Small intestine (tissue), 16 donors: ENCODE results near the gene NKX2-8. TPM values are rescaled to one million over a fixed set of nuclear protein-coding genes. Genes with fewer than 3 reads are reported as not detected.
A peak's percentile ranks its signal among the peaks of the same experiment; 100 is the strongest.

Experiments
- DNase-seq, 2 donors: peaks; one replicate each; pipeline versions ENCODE4 v3.0.0 to v3.0.0-alpha.2; 2013
- FAIRE-seq: peaks from 2 replicates; lab custom pipeline; 2012; peaks lifted over from hg19 to GRCh38; lab: Jason Lieb, UNC
- H3K27ac ChIP-seq, 3 donors: one replicate each; pipeline ENCODE4 v1.5.1; 2013; ENCODE audit warnings: low read length in 2 of 3, mild to moderate bottlenecking in 2 of 3, control low read depth in 1 of 3, inconsistent platforms in 1 of 3, low read depth in 1 of 3, moderate library complexity in 1 of 3
- H3K27me3 ChIP-seq, 3 donors: one replicate each; pipeline ENCODE4 v1.6.1; 2013; ENCODE audit warnings: low read length in 3 of 3, inconsistent platforms in 1 of 3; ENCODE audit not compliant: control insufficient read depth in 3 of 3, insufficient read depth in 3 of 3
- H3K36me3 ChIP-seq, 3 donors: one replicate each; pipeline ENCODE4 v1.6.1; 2013; ENCODE audit warnings: low read length in 3 of 3, inconsistent platforms in 1 of 3, low read depth in 1 of 3, mild to moderate bottlenecking in 1 of 3, moderate library complexity in 1 of 3; ENCODE audit not compliant: control insufficient read depth in 3 of 3, insufficient read depth in 2 of 3
- H3K4me1 ChIP-seq, 3 donors: one replicate each; pipeline ENCODE4 v1.6.1; 2013; ENCODE audit warnings: low read length in 2 of 3, inconsistent platforms in 1 of 3, low read depth in 1 of 3, mild to moderate bottlenecking in 1 of 3, moderate library complexity in 1 of 3; ENCODE audit not compliant: control insufficient read depth in 3 of 3, insufficient read depth in 2 of 3
- H3K4me3 ChIP-seq, 3 donors: one replicate each; pipeline ENCODE4 v1.5.1; 2013; ENCODE audit warnings: low read length in 3 of 3, control low read depth in 1 of 3, inconsistent platforms in 1 of 3, low read depth in 1 of 3, mild to moderate bottlenecking in 1 of 3, moderate library complexity in 1 of 3
- H3K9me3 ChIP-seq, 2 donors: one replicate each; pipeline ENCODE4 v1.6.1; 2013; ENCODE audit warnings: low read depth in 1 of 2, low read length in 1 of 2; ENCODE audit not compliant: control insufficient read depth in 2 of 2, insufficient read depth in 1 of 2
- WGBS, 3 donors: extraction: QIAGEN DNeasy Blood & Tissue Kit; methylation state at CpG; one replicate each; pipeline ENCODE4 v1.1.7; 2013; 5-methylcytosine and 5-hydroxymethylcytosine counted together
- long read RNA-seq, 10 donors: transcript quantifications; one replicate each; lab custom pipeline, GENCODE V29; 2026
- polyA plus RNA-seq, 4 donors: library from polyadenylated mRNA; stranded (reverse) in 3 of 4; unstranded in 1 of 4; fragments of 200-250 nt in 3 of 4; fragments of 120-200 nt in 1 of 4; gene quantifications; one replicate each; pipeline versions ENCODE4 v1.2.1 to v1.2.3, GENCODE V29; 2013
- donor health status: healthy with polysubstance abuse.
- donor health status: control.
- donor health status: control.
- donor health status: Bipolar disorder and iron deficiency.
- donor health status: healthy.

Gene NKX2-8
- not detected for polyA plus RNA-seq
- long read RNA-seq, donor 1: 0 reads
- long read RNA-seq, donor 2: 0 reads
- long read RNA-seq, donor 3: 0 reads
- long read RNA-seq, donor 4: 0 reads
- long read RNA-seq, donor 5: 0 reads
- long read RNA-seq, donor 6: 0 reads
- long read RNA-seq, donor 7: 0 reads
- long read RNA-seq, donor 8: 0 reads
- long read RNA-seq, donor 9: 0 reads
- long read RNA-seq, donor 10: 0 reads

DNA sequence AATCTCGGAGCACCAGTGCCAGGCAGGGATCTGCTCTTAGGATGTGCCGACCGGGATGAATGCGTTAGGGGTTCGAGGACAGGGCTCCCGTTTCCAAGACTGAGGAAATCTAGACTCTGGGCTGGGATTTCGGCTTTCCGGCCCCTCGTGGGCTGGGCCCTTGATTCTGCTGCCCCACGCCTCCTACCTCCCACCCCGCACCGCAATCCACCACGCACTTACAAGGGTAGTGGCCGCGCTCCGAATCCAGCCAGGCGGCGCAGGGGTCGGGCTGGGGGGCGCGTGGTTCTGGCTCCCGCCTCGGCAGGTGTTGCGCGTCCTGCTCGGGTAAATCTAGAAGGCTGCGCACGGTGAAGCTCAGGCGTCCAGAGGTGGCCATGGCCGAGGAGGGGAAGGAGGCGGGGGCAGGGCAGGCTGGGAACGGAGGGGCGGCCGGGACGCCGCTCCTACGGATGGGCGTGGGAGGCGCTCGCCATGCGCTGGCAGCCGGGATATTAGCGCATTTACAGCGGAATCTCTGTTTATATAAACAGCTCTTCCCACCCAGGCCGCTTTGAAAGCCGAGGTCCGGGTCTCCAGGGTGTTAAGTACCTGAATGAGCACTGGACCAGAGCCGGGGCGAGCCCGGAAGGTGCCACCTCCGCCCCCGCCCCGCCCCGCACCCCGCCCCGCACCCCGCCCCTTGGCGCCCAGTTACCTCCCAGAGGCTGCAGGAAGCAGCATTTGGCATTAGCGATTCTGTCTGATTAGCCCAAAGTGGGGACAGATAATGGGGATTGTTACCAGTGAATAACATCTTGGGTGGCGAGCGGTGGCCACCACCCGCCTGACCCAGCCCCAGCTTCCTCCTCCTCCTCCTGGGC lies at the start of gene NKX2-8:
NKX2-8 (minus strand) TSS at position 604 of the 863 bp plus-strand sequence; CDS start at position 379, 225 bp downstream.
- H3K27me3 ChIP-seq: peaks cover 27 to 87% (median 52%) of the 10 kb centered on the region in 3 donors
- FAIRE-seq (no peak), DNase-seq (no peak)
- H3K27ac ChIP-seq: no peak within 1 kb of the TSS
- peaks cover 0 to 3% of the 10 kb centered on the region in 2 donors for H3K9me3 ChIP-seq
- no peaks in the 10 kb centered on the region for H3K36me3 ChIP-seq
- peaks cover 0 to 5% (median 0%) of the 10 kb centered on the region in 3 donors for H3K4me1 ChIP-seq
- H3K4me3 ChIP-seq: peak within 1 kb of the TSS in 1 of 3 donors; percentile 34
- WGBS, 3 donors: 3 to 11% (median 4%) methylated on average over 56 to 62 of the region's 62 CpGs

DNA sequence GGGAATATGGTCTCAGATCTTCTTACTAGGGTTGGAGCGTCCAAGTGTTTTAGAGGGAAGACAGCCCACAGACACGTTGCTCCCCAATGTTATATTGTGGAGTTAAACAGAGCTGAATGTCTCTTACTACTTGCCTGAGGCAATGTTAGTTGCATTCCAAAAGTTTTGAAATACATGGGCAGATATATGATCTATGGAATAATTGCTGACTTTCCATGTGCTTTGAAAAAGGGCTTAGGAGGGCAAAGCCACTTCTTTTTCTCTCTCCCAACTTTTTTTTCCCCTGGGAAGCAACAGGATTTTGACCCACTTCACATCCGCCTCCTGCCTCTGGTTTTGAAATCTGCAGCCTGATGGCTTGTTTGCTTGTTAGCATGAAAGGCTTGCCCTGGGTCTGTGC lies 45.6 kb upstream of the NKX2-8 start:
- Histone ChIP-seq H3K27ac (no peak overlapping the region), H3K4me1 (no peaks in the 10 kb centered on the region), H3K36me3 (no peaks in the 10 kb centered on the region), H3K27me3 (peaks cover 0 to 1% (median 0%) of the 10 kb centered on the region in 3 donors), H3K4me3 (no peak overlapping the region), H3K9me3 (no peaks in the 10 kb centered on the region)
- FAIRE-seq (no peak), DNase-seq (no peak)
- 65 to 73% (median 70%) methylated on average over 3 of the region's 3 CpGs for WGBS, 3 donors

DNA sequence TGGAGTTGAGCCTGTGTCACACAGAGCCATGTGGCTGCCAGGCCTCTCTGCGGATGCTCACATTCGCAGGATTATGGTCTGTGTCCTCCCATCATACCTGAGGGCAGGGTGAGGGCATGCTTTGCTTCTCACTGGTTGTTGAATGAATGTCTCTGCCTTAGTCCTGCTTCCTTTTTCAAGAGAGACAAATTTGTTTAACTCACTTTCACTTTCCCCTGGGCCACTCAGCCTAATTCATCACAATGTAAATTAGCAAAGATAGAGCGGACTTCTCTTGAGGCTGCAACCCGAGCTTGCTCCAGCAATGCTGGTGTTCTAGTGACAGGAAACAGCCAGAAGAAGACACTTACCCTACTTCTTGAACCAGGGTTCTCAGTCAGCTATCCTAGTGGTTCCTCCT lies 43.7 kb upstream of the NKX2-8 start:
- no peaks in the 10 kb centered on the region for H3K4me1 ChIP-seq
- no peaks in the 10 kb centered on the region for H3K9me3 ChIP-seq
- peaks cover 0 to 1% (median 0%) of the 10 kb centered on the region in 3 donors for H3K27me3 ChIP-seq
- no peak overlapping the region for H3K4me3 ChIP-seq
- H3K27ac ChIP-seq: no peak overlapping the region
- FAIRE-seq (no peak), DNase-seq (no peak)
- WGBS, 3 donors: 53 to 66% (median 62%) methylated on average over 4 of the region's 4 CpGs
- H3K36me3 ChIP-seq: no peaks in the 10 kb centered on the region

DNA sequence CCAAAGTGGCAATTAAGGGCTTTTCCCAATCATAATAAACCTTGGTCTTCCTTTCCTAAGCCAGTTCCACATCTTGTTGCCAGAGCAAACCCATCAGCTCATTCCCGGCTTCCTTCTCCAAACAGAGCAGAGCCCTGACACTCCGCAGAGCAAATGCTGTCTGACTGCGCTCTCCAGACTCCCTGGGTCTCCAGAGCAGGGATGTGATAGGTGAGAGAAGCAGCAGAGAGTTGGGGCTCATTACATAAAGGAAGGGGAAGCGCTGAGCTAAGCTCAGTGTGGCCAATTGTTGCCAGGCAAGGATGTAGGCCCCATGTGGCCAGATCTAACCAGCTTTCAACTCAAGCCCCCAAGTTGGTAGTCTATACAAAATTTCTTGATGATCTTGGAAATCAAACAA lies 43.0 kb upstream of the NKX2-8 start:
- H3K4me3 ChIP-seq: no peak overlapping the region

GRCh38 chr14:36625014-36625413 lies 42.6 kb upstream of the NKX2-8 start:
- Histone ChIP-seq H3K27ac (no peak overlapping the region), H3K27me3 (peaks cover 0 to 1% (median 0%) of the 10 kb centered on the region in 3 donors), H3K9me3 (no peaks in the 10 kb centered on the region), H3K4me1 (no peaks in the 10 kb centered on the region), H3K36me3 (no peaks in the 10 kb centered on the region), H3K4me3 (no peak overlapping the region)
- WGBS, 3 donors: 81 to 88% (median 86%) methylated on average over 1 of the region's 1 CpG
- DNase-seq (no peak), FAIRE-seq (no peak)

More for the DNA sequence above, 43.0 kb upstream of the NKX2-8 start:
- no peak overlapping the region for H3K27ac ChIP-seq
- FAIRE-seq: no peak
- H3K9me3 ChIP-seq: no peaks in the 10 kb centered on the region
- peaks cover 0 to 1% (median 0%) of the 10 kb centered on the region in 3 donors for H3K27me3 ChIP-seq
- DNase-seq: no peak
- no peaks in the 10 kb centered on the region for H3K36me3 ChIP-seq
- WGBS, 3 donors: 72 to 79% (median 77%) methylated on average over 4 of the region's 4 CpGs
- H3K4me1 ChIP-seq: no peaks in the 10 kb centered on the region

DNA sequence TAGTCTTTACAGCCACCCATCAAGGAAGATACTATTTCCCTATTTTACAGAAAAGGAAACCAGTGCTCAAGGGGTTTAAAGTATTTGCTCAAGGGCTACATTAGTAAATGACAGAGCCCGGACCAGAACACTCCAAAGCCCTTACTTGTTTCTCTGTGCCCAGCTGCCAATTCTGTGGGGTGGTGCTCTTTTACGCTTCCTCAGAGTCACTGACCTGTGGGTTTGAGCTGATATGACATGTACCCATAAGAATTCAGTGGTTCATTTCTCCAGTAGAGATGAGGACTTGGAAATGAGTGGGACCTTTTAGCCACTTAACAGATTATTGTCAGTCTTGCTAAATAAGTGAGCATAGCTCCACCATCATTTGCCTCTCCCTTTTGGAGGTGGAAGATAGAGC lies 37.4 kb upstream of the NKX2-8 start:
- WGBS, 3 donors: 79 to 88% (median 81%) methylated on average over 2 of the region's 2 CpGs
- no peak overlapping the region for H3K27ac ChIP-seq
- DNase-seq: no peak
- H3K4me1 ChIP-seq: no peaks in the 10 kb centered on the region
- H3K9me3 ChIP-seq: no peaks in the 10 kb centered on the region
- FAIRE-seq: no peak
- H3K27me3 ChIP-seq: peaks cover 0 to 1% (median 0%) of the 10 kb centered on the region in 3 donors
- no peaks in the 10 kb centered on the region for H3K36me3 ChIP-seq
- H3K4me3 ChIP-seq: no peak overlapping the region

DNA sequence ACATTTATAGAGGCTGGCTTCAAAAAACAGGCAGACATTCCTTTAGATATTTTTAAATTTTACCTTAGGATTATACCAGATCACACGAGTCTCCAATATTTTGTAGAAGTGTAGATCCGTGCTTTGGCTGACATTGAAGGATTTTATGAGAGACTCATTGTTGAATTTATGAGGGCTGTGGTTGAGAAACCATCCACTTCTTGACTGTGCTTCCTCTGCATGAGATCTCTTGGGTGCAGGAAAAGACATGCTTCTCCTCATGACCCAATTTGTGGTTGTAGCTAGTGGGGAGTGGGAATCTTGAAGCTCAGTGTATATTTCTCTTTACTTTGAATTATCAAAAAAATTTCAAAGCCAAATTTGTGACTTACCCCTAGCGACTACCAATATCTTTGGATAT lies 36.7 kb upstream of the NKX2-8 start:
- no peak for FAIRE-seq
- no peak for DNase-seq
- Histone ChIP-seq H3K4me3 (no peak overlapping the region), H3K36me3 (no peaks in the 10 kb centered on the region), H3K27ac (no peak overlapping the region), H3K4me1 (no peaks in the 10 kb centered on the region), H3K27me3 (peaks cover 0 to 1% (median 0%) of the 10 kb centered on the region in 3 donors), H3K9me3 (no peaks in the 10 kb centered on the region)
- WGBS, 3 donors: 69 to 85% (median 83%) methylated on average over 3 of the region's 3 CpGs

DNA sequence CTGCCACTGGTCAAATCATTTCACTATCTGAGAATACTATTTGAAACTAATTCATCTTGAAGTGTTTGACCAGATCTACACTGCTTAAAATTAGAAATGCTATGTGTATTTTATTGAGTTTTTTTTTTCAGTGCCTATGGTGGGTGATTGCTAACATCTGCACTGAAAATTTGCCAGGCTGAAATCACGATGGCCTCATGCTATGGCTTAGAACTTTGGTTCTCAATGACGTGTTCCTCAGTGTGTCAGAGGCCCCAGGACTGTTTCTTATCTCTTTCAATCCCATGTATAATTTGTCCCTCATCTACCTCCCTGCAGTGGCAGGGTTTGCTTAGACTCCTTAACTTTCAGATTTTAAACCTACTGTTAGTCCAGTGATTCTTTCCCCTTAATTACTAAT lies 36.2 kb upstream of the NKX2-8 start:
- Histone ChIP-seq H3K9me3 (no peaks in the 10 kb centered on the region), H3K27me3 (peaks cover 0 to 3% (median 0%) of the 10 kb centered on the region in 3 donors), H3K4me1 (no peaks in the 10 kb centered on the region), H3K36me3 (no peaks in the 10 kb centered on the region), H3K4me3 (no peak overlapping the region), H3K27ac (no peak overlapping the region)
- WGBS, 3 donors: 22 to 54% (median 45%) methylated on average over 2 of the region's 2 CpGs
- DNase-seq (no peak), FAIRE-seq (no peak)
